Fibroblast of skin of left biceps (primary cell): Measurements from ENCODE around the gene HNRNPR.
"Not testable (repeated sequence)": the region's sequence is repeated elsewhere in the genome, so short reads cannot be mapped to it uniquely, and the experiment has no call there.

Source experiments
- DNase-seq, 2 experiments: peaks; one replicate each; pipeline ENCODE4 v3.0.0-alpha.2; 2013; ENCODE audit warnings: low read depth in 2 of 2

Gene HNRNPR

DNA sequence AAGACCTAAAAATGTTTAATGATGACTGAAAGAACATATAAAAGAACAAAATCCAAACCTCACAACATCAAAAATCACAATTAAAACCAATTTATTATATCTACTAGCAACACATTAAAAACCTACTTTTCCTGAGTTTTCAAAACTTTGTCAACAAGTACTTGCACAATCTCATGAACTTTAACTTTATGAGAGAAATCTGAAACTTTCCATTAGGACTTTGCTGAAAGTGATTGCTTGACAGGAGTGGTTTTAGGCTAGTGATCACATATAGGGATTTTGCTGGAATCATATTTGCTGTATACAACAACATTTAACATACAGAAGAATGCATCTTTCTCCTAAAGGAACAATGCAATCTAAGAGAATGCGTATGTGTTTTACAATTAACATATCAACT is 13.2 kb downstream of the HNRNPR start:
- no peak for DNase-seq

DNA sequence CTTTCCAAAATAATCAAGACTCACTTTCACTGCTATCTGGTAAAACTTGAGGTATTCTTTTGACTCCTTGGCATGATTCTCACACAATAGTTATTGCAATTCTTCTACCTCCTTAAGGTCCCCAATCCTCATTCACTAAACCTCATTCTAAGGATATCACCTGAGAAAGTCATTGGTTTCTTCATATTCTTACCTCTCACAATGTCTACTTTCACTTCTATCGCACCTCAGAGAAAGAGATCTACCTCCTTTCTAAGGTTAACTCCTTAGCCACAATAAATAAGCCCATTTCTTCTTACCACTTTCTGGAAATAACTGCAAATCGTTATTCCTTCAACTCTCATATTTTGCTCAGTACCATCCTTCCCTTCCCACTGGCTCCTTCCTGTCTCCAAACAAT is 18.7 kb downstream of the HNRNPR start:
- DNase-seq = no peak

DNA sequence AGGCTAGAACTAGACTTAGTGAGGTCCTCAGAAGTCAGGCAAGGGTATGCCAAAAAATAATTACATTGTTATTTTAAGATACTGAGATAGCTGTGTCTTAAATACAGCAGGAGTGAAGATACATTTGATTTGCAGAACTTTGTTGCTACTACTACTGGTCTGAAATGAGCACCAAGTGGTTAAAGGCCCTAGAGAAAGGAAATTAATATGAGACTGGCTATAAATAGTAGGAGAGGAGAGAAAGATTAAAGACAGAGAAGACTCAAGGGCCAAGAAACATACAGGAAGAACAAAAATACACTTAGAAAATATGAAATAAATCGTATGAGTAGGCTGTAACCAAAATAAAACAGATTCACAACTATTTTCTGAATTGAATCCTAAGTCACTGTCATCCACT is 21.3 kb downstream of the HNRNPR start:
- no peak for DNase-seq

DNA sequence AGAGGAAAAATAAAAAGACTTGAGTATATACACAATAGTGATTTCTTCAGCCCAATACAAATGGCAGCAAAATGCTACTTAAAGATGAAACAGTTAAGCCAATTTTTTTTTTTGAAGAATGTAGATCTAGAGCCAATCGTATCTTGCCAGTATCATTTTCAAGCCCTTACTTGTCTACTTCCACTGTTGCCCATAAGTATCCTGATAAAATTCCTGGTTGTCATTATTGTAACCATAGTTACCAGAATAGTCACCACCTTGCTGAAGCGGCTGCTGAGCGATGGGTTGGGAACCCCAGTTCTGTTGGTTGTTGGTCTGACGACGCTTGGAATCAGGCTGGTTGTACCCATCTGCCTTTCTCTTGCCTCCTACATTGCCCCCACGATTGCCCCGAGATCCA is 33.8 kb downstream of the HNRNPR start:
- not testable (repeated sequence) for DNase-seq

DNA sequence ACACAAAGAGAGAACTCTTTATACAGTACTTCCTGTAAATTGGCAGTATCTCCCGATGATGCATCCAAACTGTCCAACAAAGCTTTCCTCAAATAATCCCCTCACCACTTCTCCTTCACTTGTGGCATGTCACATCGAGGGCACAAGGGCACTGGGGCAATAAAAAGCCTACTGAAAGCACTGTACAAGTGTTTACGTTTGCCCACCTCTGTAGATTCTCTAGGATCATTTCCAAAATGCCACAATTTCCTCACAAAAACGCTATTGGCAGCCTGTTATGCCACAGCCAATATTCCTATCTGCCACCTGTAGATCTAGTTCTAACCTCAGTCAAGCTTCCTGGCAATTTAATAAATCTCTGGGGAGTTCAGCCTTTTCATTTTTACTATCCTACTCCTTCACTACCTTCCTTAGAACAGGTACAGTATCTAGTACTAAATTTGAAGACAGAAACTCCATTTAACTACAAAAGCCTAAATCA is 39.9 kb downstream of the HNRNPR start:
- no peak for DNase-seq

DNA sequence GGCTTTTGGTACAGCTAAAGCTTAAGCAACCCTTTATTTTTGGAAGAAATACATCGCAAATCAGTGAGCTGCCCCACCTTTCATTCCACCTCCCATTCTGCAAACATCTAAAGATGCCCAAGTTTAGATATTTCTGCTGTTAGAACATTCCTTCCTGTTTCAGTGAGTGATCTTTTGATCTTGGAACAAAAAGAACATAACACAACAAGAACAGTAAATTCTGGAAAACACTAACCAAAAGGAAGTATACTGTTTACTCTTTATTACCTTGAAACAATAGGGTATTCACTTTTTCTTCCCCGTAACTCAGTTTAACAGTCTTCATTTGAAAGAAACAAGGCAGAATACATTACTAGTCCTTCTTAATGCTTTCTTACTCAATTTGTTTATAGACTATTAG is 40.6 kb downstream of the HNRNPR start:
- DNase-seq = no peak

DNA sequence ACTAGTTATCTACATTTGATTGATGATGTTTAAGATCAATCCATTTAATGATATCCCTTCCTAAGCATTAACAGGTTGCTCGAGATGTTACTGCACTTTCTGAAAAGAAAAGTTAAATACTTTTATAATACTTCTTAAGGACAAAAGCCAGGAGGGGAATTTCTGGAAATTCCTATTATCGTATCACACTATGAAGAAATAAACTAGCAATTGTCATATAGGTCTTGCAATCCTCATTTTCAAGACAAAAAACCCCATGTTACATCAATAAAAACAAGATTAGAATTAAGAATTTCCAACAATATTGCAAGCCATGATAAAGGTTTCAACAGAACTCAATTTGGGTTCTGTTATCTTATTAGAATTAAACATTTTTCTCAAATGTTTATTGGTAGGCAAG is 47.2 kb downstream of the HNRNPR start:
- DNase-seq = no peak

DNA sequence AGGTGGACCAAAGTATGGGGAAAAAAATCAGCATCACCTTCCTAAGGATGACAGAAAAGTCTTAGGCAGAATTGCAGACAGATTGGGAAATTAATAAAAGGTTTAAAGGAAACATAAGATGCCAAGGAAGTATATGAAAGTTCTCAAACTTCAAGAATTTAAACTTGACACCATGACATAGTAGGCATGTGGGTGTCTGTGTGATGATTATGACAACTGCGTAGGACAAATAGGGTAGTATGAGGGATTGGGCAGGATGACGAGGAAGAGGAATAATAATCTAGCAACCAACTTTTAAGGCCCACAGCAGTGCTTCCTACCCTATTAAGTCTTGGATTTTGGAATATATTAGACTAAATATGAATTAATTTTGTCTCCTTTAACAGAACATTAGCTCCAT is 52.4 kb downstream of the HNRNPR start:
- no peak for DNase-seq

DNA sequence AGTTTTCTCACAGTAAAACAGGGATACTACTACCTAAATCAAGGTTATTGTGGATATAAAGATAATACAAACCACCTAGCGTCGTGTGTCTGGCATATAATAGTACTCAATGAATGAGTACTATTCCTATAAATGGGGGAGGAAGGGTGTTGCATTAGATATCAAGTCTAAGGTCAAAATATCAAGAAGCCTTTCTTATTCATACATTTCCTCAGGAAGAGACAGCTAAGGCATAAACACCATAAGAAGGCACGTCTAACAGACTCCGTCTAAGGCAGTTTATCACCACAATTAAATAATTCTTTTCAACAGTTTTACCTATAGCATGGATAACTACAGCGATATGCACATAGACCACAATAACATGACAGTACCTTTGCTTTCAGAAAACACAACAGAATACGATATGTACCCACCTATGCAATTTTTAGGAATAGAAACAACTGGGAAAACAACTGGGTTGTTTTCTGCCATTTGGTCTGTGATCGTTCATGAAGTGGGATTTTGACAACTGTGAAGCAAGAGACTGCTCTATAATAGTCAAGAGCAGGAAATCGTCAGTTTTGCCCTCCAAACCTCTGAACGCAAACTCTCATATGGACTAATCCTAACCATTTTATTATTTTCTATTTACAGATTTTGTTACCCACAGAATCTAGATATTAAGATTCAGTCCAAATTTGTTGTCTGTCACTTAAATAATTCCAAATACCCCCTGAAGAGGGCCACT is 53.1 kb downstream of the HNRNPR start:
- DNase-seq = no peak

DNA sequence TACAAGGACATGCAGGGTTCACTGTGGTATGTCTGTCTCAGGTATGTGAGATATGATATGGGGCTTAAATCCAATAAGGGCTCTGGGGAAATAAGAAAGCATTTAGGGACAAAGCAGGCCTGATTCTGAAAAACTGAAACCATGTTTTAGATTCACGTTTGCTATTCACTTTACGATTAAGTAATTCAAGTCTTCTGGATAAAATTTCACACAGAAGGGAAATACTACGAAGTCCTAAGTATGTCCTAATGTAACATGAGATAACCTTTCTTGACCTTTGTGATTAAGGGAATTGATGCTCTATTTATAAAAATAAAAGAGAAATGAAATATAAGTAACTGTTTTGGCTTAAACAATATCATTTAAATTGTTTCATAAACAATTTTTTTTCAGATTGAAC is 55.4 kb downstream of the HNRNPR start:
- no peak for DNase-seq

DNA sequence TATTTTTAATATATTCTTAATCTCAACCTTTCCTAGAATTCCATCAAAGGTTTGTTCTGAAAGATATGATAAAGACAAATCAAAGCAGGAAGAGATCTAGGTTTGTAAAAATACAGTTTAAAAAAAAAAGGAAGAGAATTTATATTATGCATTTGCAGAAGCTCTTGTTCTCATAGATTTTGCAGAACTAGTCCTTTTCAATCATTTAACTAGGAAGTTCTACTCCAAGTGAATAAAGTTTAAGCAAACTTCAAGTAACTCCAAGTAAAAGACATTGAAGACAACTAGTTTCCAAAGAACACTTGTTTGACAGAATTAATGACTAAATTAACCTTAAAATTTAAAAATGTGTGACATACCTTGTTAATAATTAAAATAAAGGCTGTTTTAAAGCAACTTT is 55.9 kb downstream of the HNRNPR start:
- no peak for DNase-seq

DNA sequence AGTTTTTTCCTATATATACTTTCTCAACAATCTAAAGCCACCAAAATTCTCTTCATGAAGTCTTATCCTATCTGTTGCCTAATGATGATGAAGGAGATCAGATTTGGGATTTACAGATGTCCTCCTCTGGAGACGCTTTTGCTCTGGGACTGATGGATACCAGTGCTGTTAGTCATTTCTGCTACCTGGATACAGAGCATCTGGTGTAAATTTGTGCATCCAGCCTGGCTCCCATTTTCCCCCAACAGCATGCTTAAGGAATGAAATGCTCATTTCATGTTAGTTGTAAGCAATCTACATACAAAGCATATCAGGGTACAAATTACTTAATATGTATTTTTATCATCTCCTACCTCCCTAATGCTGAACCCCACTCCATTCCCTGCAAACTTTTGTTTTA is 57.7 kb downstream of the HNRNPR start:
- peak; percentile 18 to 19 for DNase-seq

DNA sequence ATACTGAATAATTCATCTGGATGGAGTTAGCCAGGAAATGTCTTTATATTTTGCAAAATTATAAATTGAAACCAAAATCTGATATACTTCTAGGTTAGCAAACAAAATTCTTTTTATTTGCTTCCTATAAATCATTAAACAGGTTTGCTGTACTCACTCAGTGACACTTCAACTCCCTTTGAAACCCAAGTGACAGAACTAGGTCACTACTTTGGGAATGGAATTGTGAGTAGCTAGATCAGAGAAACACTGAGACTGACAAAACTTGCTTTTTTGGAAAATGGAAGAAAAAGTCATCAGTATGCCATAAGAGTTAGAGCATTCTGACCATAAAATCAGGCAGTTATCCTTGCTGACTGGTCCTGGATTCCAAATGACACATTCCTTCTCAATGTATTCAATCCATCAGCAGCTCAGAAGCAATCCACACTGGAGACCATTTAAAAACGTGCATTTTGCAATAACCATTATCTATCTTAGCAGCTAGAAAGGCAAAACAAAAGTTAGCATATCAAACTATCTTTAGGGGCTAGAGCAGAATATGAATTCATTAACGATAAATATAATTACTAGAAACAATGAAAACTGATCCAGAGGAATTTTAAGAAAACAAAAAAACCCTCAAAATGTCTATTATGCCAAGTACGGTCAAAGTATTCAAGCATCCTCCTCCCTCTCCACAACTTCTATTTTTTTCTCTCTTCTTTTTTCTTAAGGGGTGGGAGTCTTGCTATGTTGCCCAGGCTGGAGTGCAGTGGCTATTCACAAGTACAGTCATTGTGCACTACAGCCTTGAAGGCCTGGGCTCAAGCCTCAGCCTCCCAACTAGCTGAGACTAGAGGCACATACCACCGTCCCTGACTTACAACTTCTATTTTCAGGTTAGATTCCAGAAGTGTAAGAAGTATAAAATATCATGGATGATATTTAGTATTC is 60.1 kb downstream of the HNRNPR start:
- DNase-seq = peak; percentile 26 to 32

DNA sequence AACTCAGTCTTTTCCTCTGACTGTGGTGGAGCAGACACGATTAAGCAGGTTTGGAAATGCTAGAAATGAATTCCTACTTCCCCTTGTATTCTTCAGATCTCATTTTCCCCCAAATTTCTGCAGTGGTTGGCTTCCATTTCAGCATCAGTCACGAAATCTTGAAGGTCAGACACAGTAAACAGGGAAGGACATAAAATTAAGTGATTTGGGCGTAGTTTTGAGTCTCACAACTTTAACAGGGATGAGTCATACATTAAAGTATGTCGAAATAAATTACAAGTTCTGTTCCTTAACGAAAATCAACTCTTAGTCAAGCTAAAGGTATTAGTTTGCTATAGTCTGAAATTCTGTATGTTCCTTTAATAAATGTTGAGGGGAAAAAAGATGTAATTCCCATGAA is 61.1 kb downstream of the HNRNPR start:
- peak; percentile 19 to 29 for DNase-seq

DNA sequence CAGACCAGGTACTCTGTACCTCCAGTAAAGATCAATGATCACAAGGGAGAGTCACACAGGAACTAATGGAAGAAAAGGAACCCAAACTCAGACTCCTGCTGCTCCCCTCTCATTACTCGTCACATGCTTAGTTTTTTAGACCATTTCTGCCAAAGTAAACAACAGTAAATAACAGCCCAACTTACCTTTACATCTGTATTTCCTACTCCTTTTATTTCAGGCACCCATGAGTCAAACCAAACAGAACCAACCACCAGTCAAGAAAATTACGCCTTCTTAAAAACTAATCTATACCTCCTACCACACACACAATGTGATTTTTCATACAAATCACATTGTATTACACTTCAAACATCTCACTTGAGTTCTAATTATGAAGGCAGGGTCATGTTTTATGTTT is 65.4 kb downstream of the HNRNPR start:
- no peak for DNase-seq

DNA sequence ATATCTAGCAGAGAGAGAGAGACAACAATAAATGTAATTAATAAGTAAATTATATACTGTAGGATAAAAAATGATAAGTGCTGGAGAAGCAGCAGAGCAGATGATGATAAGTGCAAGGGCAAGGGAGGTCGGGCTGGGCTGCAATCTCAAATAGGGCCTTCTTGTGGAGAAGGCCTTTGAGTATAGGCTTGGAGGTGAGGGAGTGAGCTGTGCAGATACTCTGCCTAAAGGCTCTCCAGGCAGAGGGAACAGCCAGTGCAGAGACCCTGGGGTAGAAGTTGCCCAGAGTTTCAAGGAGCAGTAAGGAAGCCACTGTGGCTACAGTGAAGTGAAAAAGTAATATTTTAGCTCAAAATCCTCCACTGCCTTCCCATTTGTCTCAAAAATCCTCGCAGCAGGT is 67.6 kb downstream of the HNRNPR start:
- no peak for DNase-seq

DNA sequence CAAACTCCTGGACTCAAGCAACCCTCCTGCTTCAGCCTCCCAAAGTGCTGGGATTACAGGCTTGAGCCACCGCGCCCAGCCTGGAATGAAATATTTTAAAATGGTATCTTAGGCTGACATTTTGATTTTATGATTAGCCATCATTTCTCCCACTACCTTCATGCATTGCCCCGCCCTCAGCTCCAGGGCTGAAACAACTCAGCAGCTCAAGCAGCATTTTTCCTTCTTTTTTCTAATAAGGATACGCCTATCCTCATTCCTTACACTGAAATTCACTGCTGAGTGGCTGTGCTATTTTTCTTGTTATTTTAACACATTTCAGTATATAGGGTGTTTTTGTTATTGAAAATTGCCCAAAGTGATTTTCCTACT is 70.0 kb downstream of the HNRNPR start:
- DNase-seq = no peak

DNA sequence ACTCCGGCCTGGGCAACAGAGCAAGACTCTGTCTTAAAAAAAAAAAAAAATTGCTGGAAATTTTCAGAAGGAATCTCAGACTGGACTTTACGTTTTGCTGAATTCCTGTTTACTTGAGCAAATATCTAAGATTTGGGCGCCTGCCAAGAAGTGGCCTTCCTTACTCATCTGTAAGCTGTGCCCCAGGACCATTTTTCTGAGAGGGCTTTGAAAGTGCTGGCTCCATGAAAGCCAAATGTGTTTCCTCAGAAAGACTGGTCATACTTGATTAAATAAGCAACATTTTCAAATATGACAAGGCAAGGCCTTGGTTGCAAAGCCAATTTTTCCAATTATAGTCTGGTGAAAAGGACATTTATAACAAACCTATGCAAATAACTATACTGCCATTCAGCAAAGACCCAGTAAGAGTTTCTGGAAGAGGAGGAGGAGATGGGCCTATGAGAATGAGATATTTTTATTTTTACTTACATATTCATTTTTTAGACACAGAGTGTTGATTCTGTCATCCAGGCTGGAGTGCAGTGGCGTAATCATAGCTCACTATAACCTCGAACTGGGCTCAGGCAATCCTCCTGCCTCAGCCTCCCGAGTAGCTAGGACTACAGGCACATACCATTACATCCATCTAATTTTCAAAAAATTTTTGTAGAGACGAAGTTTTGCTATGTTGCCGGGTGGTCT is 70.5 kb downstream of the HNRNPR start:
- peak; percentile 35 to 38 for DNase-seq

DNA sequence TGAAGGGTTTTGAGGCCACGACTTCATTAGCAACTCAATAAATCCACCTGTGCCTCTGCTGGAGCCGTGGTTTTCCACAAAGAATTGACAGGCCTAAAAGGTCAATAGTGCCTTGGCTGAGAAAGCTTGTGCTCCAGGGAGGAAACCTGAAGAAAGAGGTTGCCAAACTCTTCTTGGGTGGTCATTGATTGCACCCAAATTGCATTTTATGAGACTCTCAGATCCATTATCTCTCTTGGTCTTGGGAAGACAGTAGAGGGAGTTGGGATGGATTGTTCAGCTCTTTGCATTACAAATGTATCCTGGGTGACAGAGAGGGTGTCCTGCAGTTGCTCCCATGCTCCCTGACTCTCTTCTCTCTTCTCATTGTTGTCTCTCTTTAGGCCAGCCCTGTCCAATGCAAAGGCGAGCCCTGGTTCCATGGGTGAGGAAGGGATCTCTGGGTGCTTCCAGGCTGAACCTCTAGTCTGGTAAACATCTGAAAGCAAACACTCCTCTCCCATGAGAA is 80.7 kb downstream of the HNRNPR start:
- DNase-seq = no peak

DNA sequence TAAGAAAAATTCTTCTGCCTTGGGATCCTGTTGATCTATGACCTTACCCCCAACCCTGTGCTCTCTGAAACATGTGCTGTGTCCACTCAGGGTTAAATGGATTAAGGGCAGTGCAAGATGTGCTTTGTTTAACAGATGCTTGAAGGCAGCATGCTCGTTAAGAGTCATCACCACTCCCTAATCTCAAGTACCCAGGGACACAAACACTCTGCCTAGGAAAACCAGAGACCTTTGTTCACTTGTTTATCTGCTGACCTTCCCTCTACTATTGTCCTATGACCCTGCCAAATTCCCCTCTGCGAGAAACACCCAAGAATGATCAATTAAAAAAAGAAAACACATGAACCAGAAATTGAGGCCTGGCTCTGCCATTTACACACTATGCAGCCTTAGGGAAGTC is 86.0 kb downstream of the HNRNPR start:
- DNase-seq = not testable (repeated sequence)

DNA sequence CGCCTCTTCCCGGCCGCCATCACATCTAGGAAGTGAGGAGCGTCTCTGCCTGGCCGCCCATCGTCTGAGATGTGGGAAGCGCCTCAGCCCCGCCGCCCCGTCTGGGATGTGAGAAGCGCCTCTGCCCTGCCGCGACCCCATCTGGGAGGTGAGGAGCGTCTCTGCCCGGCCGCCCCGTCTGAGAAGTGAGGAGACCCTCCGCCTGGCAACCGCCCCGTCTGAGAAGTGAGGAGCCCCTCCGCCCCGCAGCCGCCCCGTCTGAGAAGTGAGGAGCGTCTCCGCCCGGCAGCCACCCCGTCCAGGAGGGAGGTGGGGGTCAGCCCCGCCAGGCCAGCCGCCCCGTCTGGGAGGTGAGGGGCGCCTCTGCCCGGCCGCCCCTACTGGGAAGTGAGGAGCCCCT is 86.7 kb downstream of the HNRNPR start:
- DNase-seq = not testable (repeated sequence)
